GM12865 (cell line): ENCODE results near the gene TLCD1.

Experiments
- DNase-seq: peaks from one replicate; pipeline ENCODE4 v3.0.0; 2010; ENCODE audit warnings: low read depth
- H3K4me3 ChIP-seq: 2 replicates; pipeline ENCODE4 v1.5.1; 2011; ENCODE audit warnings: mild to moderate bottlenecking, low read depth, low read length, control low read depth
- TF ChIP-seq, protein P1 (sequence below): IDR thresholded peaks from 2 replicates; pipeline ENCODE4 v1.5.1; 2011; ENCODE audit warnings: low read length, control low read depth, low read depth, inconsistent platforms; ENCODE audit not compliant: insufficient read depth; ENCODE audit errors: missing control alignments

The TLCD1 gene

DNA sequence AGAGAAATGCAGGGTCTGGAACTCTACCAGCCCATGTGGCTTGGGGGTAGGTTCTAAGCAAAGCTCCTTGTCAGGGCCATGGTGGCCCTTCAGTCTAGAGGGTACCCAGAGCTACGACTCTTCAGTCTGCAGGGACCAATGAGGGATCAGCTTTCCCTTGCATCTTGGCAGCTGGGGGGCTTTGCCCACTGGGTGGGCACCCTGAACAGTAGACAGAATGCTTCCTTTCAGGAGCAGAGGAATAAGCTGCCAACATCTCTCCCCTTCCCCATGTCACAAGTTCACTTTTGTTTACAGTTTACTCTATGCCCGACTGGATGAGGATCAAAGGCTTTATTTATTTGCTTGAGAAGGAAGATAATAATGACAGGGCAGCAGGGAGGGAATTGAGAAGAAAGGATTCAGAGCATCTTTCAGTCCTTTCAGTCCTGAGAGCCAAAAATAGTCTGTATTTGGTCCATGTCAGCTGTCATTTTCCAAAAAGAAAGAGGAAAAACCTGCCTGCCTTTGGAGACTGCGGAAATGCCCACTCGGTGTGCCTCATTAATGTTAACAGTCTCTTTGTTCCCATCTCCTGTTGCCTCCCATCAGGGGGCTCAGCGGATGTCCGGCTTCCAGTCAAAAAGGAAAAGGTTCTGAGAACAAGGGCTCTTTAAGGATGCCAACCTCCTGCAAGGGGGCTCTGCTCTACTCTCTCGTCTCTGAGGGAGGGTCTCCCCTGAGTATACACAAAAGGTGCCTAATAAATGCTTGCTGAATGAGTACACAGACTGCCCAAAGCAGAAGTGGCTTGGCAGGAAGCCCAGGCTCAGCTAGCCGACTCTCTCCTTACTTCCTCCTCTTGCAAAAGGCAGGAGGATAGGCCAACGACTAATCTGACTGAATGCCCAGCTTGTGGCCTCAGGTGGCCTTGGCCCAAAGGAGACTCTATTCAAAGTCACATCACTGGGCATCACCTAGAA lies 34.8 kb upstream of the TLCD1 start:
- H3K4me3 ChIP-seq, result no peak overlapping the region
- TF ChIP-seq, protein P1, sequence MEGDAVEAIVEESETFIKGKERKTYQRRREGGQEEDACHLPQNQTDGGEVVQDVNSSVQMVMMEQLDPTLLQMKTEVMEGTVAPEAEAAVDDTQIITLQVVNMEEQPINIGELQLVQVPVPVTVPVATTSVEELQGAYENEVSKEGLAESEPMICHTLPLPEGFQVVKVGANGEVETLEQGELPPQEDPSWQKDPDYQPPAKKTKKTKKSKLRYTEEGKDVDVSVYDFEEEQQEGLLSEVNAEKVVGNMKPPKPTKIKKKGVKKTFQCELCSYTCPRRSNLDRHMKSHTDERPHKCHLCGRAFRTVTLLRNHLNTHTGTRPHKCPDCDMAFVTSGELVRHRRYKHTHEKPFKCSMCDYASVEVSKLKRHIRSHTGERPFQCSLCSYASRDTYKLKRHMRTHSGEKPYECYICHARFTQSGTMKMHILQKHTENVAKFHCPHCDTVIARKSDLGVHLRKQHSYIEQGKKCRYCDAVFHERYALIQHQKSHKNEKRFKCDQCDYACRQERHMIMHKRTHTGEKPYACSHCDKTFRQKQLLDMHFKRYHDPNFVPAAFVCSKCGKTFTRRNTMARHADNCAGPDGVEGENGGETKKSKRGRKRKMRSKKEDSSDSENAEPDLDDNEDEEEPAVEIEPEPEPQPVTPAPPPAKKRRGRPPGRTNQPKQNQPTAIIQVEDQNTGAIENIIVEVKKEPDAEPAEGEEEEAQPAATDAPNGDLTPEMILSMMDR, result no peak
- peak; percentile 25 for DNase-seq

DNA sequence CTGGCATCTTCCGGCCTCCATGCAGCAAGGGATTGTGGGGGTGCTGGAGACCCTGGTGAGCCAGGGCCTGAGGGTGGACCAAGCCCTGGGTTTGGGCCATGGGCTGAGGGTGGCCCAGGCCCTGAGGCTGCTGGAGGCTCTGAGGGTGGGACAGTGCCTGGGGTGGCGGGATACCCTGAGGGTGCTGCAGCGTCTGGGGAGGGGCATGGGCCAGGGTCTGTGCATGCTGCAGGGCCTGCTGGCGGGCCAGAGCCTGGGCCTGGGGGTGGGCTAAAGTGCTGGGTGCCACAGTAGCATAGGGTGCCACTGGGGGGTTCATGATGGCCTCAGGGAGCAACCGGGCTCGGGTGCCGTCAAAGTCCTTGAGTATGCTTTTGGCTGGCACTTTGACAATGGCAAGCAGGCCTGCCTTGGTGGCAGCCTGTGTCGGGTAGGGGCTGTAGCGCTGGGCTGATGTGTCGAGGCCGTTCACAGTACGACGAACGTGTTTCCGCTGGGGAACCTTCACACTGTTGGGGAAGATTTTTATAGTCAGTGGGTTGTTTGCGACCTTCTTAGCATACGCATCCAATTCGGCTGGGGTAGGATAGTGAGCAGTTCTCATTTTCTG lies 33.3 kb upstream of the TLCD1 start:
- TF ChIP-seq, protein P1, result no peak
- no peak for DNase-seq
- no peak overlapping the region for H3K4me3 ChIP-seq

DNA sequence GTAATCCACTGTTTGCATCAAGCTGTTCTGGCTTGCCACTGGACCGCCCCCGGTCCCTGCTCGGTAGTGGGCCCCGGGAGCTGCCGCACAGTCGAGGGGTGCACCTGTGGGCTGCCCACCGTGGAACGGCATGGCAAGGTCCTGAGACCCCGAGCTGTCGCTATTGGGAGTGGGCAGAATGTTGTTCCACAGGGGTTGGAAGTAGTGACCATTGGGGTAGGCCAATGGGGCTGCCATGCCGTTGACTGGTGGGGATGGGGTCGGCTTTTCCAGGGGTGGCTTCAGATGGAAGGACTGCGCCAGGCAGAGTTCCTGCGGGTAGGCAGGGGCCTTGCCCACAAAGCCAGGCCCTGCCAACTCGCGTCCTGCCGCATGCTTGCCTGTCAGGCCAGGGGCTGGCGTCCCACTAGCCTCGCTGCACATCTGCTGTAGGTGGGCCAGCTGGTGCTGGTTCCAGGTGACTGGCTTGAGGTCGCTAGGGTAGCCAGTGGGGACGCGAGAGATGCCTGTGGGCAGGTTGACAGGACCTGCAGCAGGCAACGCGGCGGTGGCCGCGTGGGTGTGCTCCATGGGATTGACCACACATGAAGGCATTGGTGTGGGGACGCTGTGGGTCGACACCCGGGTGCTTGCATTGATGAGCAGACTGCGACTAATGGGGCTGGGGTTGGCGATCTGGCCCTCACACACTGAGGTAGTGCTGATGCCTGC lies 32.5 kb upstream of the TLCD1 start:
- H3K4me3 ChIP-seq, result no peak overlapping the region
- TF ChIP-seq, protein P1, result no peak
- no peak for DNase-seq

DNA sequence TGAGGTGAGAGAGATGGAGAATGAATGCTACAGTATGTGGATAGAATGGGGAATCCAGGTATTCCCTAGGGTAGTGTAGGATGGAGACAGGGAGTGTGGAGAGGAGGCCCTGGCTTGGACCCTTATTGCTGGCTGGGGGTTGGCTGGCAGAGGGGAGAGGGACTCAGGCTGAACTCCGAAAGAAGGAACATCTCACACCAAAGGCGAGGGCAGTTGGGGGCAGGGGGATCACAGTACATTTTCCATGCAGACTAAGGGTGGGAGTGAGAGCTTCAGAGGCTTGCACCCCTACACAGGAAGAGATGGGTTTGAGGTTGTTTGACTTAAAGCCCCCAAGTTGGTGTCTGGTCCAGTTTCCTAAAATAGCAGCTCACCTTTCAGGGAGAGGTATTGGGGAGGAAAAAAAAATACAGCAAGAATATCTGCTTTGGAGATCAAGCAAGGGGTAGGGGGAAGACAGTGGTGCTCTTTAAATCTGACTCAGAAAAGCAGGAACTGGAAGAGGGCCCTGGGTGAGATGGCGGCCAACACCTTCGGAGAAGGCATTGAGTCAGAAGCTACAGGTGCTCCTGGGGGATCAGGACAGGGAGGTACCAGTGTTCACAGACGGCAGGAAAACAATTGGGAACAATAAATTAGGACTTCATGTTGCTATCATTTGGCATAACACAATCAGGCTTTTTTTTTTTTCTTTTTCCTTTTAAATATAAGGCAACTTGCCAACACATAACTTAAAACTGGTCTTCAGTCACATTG lies 30.2 kb upstream of the TLCD1 start:
- TF ChIP-seq, protein P1, result no peak
- DNase-seq, result no peak
- H3K4me3 ChIP-seq, result no peak overlapping the region

DNA sequence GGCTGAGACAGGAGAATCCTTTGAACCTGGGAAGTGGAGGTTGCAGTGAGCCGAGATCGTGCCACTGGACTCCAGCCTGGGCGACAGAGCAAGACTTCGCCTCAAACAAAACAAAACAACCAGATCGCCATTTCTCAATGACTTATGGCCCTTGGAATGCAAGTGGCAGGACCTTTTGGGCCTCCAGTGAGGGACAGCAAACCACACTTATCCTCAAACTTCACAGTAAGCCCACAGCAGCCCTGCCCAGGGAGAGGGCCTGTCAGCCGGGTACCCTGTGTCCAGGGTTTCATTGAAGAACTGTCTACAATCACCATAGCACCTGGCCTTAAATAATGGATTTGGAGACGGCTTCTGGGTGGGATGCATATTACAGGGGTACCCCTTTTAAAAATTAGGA lies 29.5 kb upstream of the TLCD1 start:
- H3K4me3 ChIP-seq, result no peak overlapping the region
- DNase-seq, result no peak
- TF ChIP-seq, protein P1, result no peak

DNA sequence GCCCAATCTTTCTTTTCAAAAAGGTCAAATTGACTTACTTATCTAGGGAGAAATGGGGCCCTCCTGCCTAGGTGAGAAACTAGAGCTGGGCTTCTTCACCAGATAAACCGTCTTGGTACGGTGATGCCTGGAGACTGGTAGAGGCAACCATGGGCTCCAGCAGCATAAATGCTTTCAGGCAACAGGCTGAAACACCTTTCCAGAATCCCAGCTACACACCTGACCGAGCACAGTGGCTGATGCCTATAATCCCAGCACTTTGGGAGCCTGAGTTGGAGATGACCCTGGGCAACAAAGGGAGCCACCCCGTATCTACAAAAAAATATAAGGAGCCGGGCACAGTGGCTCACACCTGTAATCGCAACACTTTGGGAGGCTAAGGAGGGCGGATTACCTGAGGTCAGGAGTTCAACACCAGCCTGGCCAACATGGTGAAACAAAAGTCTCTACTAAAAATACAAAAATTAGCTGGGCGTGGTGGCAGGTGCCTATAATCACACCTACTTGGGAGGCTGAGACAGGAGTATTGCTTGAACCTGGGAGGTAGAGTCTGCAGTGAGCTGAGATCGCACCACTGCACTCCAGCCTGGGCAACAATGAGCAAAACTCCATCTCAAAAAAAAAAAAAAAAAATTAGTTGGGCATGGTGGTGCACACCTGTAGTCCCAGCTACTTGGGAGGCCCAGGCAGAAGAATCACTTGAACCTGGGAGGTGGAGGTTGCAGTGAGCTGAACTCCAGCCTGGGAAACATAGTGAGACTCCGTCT lies 25.8 kb upstream of the TLCD1 start:
- no peak overlapping the region for H3K4me3 ChIP-seq
- no peak for DNase-seq
- TF ChIP-seq, protein P1, result no peak
